SU-DHL-6 (cell line): ENCODE measurements around the gene SLFN5.

Experiments
- CTCF ChIP-seq: fragments of 200-600 bp; sonication (generic); IDR thresholded peaks from one replicate; pipeline ENCODE4 v1.5.1; 2017; ENCODE audit warnings: antibody characterized with exemption, mild to moderate bottlenecking, low read length, moderate library complexity; ENCODE audit not compliant: insufficient read depth, poor library complexity, severe bottlenecking
- EZH2phosphoT487 ChIP-seq: fragments of 200-600 bp; sonication (generic), shearing (Covaris generic); conservative IDR thresholded peaks from 2 replicates; pipeline ENCODE4 v1.6.1; 2018; ENCODE audit warnings: mild to moderate bottlenecking, antibody characterized with exemption, low read length, moderate library complexity, mixed read lengths

GRCh38 chr17:35255316-35255715 is 12.4 kb downstream of the SLFN5 start:
- no peak for TF ChIP-seq EZH2phosphoT487
- TF ChIP-seq CTCF, result no peak
